HEK293T (cell line): ENCODE results near the gene CELF4.

Experiments used
- ARNT ChIP-seq: fragments of 450-650 bp; IDR thresholded peaks from 2 replicates; pipeline ENCODE4 v1.6.1; 2017; ENCODE audit warnings: mild to moderate bottlenecking
- BHLHE40 ChIP-seq: fragments of 450-650 bp; IDR thresholded peaks from 2 replicates; pipeline ENCODE4 v1.6.1; 2016; ENCODE audit warnings: mild to moderate bottlenecking, moderate library complexity, borderline replicate concordance
- CTBP1 ChIP-seq: fragments of 450-650 bp; IDR thresholded peaks from 2 replicates; pipeline ENCODE4 v1.6.1; 2016; ENCODE audit warnings: borderline replicate concordance
- ELF4 ChIP-seq: fragments of 450-650 bp; IDR thresholded peaks from 2 replicates; pipeline ENCODE4 v1.6.1; 2017; ENCODE audit warnings: antibody characterized with exemption
- FOXA1 ChIP-seq: fragments of 450-650 bp; IDR thresholded peaks from 2 replicates; pipeline ENCODE4 v1.6.1; 2016; ENCODE audit warnings: mild to moderate bottlenecking
- FOXK2 ChIP-seq: fragments of 450-650 bp; IDR thresholded peaks from 2 replicates; pipeline ENCODE4 v1.6.1; 2016; ENCODE audit warnings: mild to moderate bottlenecking
- FOXM1 ChIP-seq: fragments of 450-650 bp; IDR thresholded peaks from 2 replicates; pipeline ENCODE4 v1.6.1; 2017; ENCODE audit warnings: mild to moderate bottlenecking, borderline replicate concordance
- HDGF ChIP-seq: fragments of 450-650 bp; IDR thresholded peaks from 2 replicates; pipeline ENCODE4 v1.6.1; 2017; ENCODE audit warnings: antibody characterized with exemption, borderline replicate concordance
- L3MBTL2 ChIP-seq: fragments of 450-650 bp; conservative IDR thresholded peaks from 2 replicates; pipeline ENCODE4 v1.6.1; 2016; ENCODE audit warnings: mild to moderate bottlenecking
- NFRKB ChIP-seq: fragments of 450-650 bp; IDR thresholded peaks from 2 replicates; pipeline ENCODE4 v1.6.1; 2016; ENCODE audit warnings: mild to moderate bottlenecking, moderate library complexity
- SP1 ChIP-seq: fragments of 450-650 bp; IDR thresholded peaks from 2 replicates; pipeline ENCODE4 v1.6.1; 2017
- SUZ12 ChIP-seq: fragments of 450-650 bp; IDR thresholded peaks from 2 replicates; pipeline ENCODE4 v1.6.1; 2016; ENCODE audit warnings: mild to moderate bottlenecking
- TARDBP ChIP-seq: fragments of 450-650 bp; IDR thresholded peaks from 2 replicates; pipeline ENCODE4 v1.6.1; 2016
- ZNF384 ChIP-seq: fragments of 450-650 bp; IDR thresholded peaks from 2 replicates; pipeline ENCODE4 v1.6.1; 2016

- TF ChIP-seq SP1 (no peak), FOXA1 (no peak), BHLHE40 (no peak), ARNT (no peak), TARDBP (no peak), L3MBTL2 (no peak), NFRKB (no peak), FOXK2 (no peak), ZNF384 (no peak), CTBP1 (no peak), HDGF (no peak), ELF4 (no peak), SUZ12 (no peak), FOXM1 (no peak)
Measured at GRCh38 chr18:37568671-37569070, 3.1 kb upstream of the CELF4 start.
